HepG2 (cell line): ENCODE data around the gene PDK2. TPM values are rescaled to one million over a fixed set of nuclear protein-coding genes. Genes with fewer than 3 reads are reported as not detected.

ENCODE experiments used
- ATF5 ChIP-seq: sonication (generic); formaldehyde crosslinking; IDR thresholded peaks from 2 replicates; pipeline ENCODE4 v1.4.0; 2020; ENCODE audit warnings: mild to moderate bottlenecking, low read depth, missing genetic modification reagents
- BHLHE40 ChIP-seq: IDR thresholded peaks from 2 replicates; pipeline ENCODE4 v1.6.1; 2011; ENCODE audit warnings: low read length, improper control_type of control experiment
- KIAA2018 ChIP-seq: sonication (generic); formaldehyde crosslinking; IDR thresholded peaks from 2 replicates; pipeline ENCODE4 v1.5.0; 2020; ENCODE audit warnings: mild to moderate bottlenecking, missing genetic modification reagents, borderline replicate concordance
- RARG ChIP-seq: sonication (generic); formaldehyde crosslinking; IDR thresholded peaks from 2 replicates; pipeline ENCODE4 v1.4.0; 2020; ENCODE audit warnings: low read depth, mild to moderate bottlenecking, missing genetic modification reagents
- SETDB1 ChIP-seq: sonication (generic); formaldehyde crosslinking; IDR thresholded peaks from 2 replicates; pipeline ENCODE4 v1.5.1; 2020; ENCODE audit warnings: missing genetic modification reagents, mild to moderate bottlenecking, borderline replicate concordance
- ZBTB40 ChIP-seq, 2 experiments: fragments of 450-650 bp in 1 of 2; sonication (generic) in 1 of 2; formaldehyde crosslinking in 1 of 2; IDR thresholded peaks; 2 replicates each; pipeline versions ENCODE4 v1.6.1 to v1.8.0; 2016 to 2022; ENCODE audit warnings: antibody characterized with exemption in 1 of 2, mild to moderate bottlenecking in 1 of 2, missing genetic modification reagents in 1 of 2
- ZNF446 ChIP-seq: sonication (generic); formaldehyde crosslinking; IDR thresholded peaks from 2 replicates; pipeline ENCODE4 v1.5.0; 2020; ENCODE audit warnings: mild to moderate bottlenecking, missing genetic modification reagents
- ZNF567 ChIP-seq: sonication (generic); formaldehyde crosslinking; IDR thresholded peaks from 2 replicates; pipeline ENCODE4 v1.8.1; 2023; ENCODE audit warnings: mild to moderate bottlenecking, missing genetic modification reagents, borderline replicate concordance
- ZNF709 ChIP-seq: sonication (generic); formaldehyde crosslinking; IDR thresholded peaks from 2 replicates; pipeline ENCODE4 v1.5.0; 2020; ENCODE audit warnings: mild to moderate bottlenecking, missing genetic modification reagents
- polyA plus RNA-seq, 8 experiments: library from polyadenylated mRNA; depleted of rRNA in 3 of 8; stranded (reverse) in 7 of 8; unstranded in 1 of 8; fragments of >200 nt; fragmentation: Illumina TruSeq in 4 of 8; extraction: Trizol in 4 of 8; gene quantifications; 2 replicates each; pipeline versions ENCODE4 v1.2.1 to v1.2.3, GENCODE V29; 2011 to 2016; ENCODE audit warnings: low read depth in 4 of 8, missing spikeins in 1 of 8, mixed read lengths in 1 of 8; ENCODE audit not compliant: insufficient read depth in 1 of 8
- total RNA-seq, 5 experiments: library from RNA; depleted of rRNA; stranded (reverse); fragments of >200 nt; fragmentation: Illumina TruSeq; extraction: Trizol; gene quantifications; 2 replicates each; pipeline ENCODE4 v1.2.3, GENCODE V29; 2016; ENCODE audit warnings: low read depth in 1 of 5

The PDK2 gene
- total and polyA plus RNA-seq, 2 of the 13 experiments (the other 11 are each of a cell fraction or from before 2014, with no cell fraction given) = 18.5 to 59.7 TPM

- TF ChIP-seq ZBTB40 (IDR thresholded peaks at IDR 0.05) (no peak), ZBTB40 (CRISPR knock-in tag; IDR thresholded peaks at IDR 0.05) (0 out of 2 replicates have a peak, but pooled peaks have one; percentile 37), ZNF567 (CRISPR knock-in tag) (no peak), SETDB1 (CRISPR knock-in tag) (no peak), ATF5 (CRISPR knock-in tag) (no peak), BHLHE40 (no peak), KIAA2018 (CRISPR knock-in tag) (no peak), ZNF709 (no peak), RARG (no peak), ZNF446 (CRISPR knock-in tag) (no peak)
These were observed 56.9 kb downstream of the PDK2 start (continued) for GRCh38 chr17:50151937-50152547.
